ENCODE measurements around the gene RABAC1.
"Not testable (repeated sequence)": the region's sequence is repeated elsewhere in the genome, so short reads cannot be mapped to it uniquely, and the experiment has no call there.

The RABAC1 gene

GRCh38 chr19:41945135-41945766 lies 13.9 kb downstream of the RABAC1 start:
- DNase-seq (ENCODE audit: low spot score): peak; percentile 91

GRCh38 chr19:41944336-41944735 lies 14.8 kb downstream of the RABAC1 start:
- no peak for DNase-seq (ENCODE audit: low spot score)

- DNase-seq (ENCODE audit: low spot score): no peak
Observed at GRCh38 chr19:41941410-41942202, 17.5 kb downstream of the RABAC1 start.

- no peak for DNase-seq (ENCODE audit: low spot score)
Observed at GRCh38 chr19:41940731-41941409, 18.3 kb downstream of the RABAC1 start.

- no peak for DNase-seq (ENCODE audit: low spot score)
Observed at GRCh38 chr19:41939861-41940730, 19.0 kb downstream of the RABAC1 start.

- DNase-seq (ENCODE audit: low spot score): not testable (repeated sequence)
Observed at GRCh38 chr19:41939209-41939608, 19.9 kb downstream of the RABAC1 start.

GRCh38 chr19:41937525-41938468 lies 21.3 kb downstream of the RABAC1 start:
- DNase-seq (ENCODE audit: low spot score): no peak

GRCh38 chr19:41936961-41937360 lies 22.2 kb downstream of the RABAC1 start:
- DNase-seq (ENCODE audit: low spot score): no peak

GRCh38 chr19:41936416-41936850 lies 22.7 kb downstream of the RABAC1 start:
- DNase-seq (ENCODE audit: low spot score): peak; percentile 76

GRCh38 chr19:41935760-41936415 lies 23.2 kb downstream of the RABAC1 start:
- DNase-seq (ENCODE audit: low spot score): no peak

- DNase-seq (ENCODE audit: low spot score): peak; percentile 83
Observed at GRCh38 chr19:41934849-41935374, 24.2 kb downstream of the RABAC1 start.

- DNase-seq (ENCODE audit: low spot score): no peak
Observed at GRCh38 chr19:41933693-41934426, 25.3 kb downstream of the RABAC1 start.

- no peak for DNase-seq (ENCODE audit: low spot score)
Observed at GRCh38 chr19:41932720-41933332, 26.3 kb downstream of the RABAC1 start.

GRCh38 chr19:41932259-41932719 lies 26.8 kb downstream of the RABAC1 start:
- no peak for DNase-seq (ENCODE audit: low spot score)

- DNase-seq (ENCODE audit: low spot score): no peak
Observed at GRCh38 chr19:41930926-41931592, 28.1 kb downstream of the RABAC1 start.

- no peak for DNase-seq (ENCODE audit: low spot score)
Observed at GRCh38 chr19:41930322-41930722, 28.8 kb downstream of the RABAC1 start.

GRCh38 chr19:41929536-41930071 lies 29.5 kb downstream of the RABAC1 start:
- DNase-seq (ENCODE audit: low spot score): no peak
